Skeletal muscle satellite cell (primary cell): ENCODE measurements around the gene ZNF180.

ENCODE experiments used
- H3K27me3 ChIP-seq: 2 replicates; pipeline ENCODE4 v1.7.0; 2013; ENCODE audit warnings: low read length; ENCODE audit not compliant: control insufficient read depth, insufficient read depth
- H3K36me3 ChIP-seq: 2 replicates; pipeline ENCODE4 v1.7.0; 2013; ENCODE audit warnings: mild to moderate bottlenecking, control low read depth, low read length; ENCODE audit not compliant: insufficient read depth
- H3K4me1 ChIP-seq: 2 replicates; pipeline ENCODE4 v1.7.0; 2013; ENCODE audit warnings: low read length; ENCODE audit not compliant: control insufficient read depth, insufficient read depth
- H3K4me2 ChIP-seq: 2 replicates; pipeline ENCODE4 v1.7.0; 2013; ENCODE audit warnings: mild to moderate bottlenecking, low read length
- H3K4me3 ChIP-seq: 2 replicates; pipeline ENCODE4 v1.7.0; 2013; ENCODE audit warnings: low read length
- H3K9ac ChIP-seq: 2 replicates; pipeline ENCODE4 v1.7.0; 2013; ENCODE audit warnings: mild to moderate bottlenecking, low read depth, low read length, moderate library complexity
- H3K9me3 ChIP-seq: replicated peaks from 2 replicates; pipeline ENCODE4 v1.7.0; 2013; ENCODE audit warnings: mild to moderate bottlenecking, control low read depth, low read length

The ZNF180 gene

GRCh38 chr19:44430956-44431355, 69.4 kb downstream of the ZNF180 start:
- H3K4me3 ChIP-seq, result no peak overlapping the region
- H3K9me3 ChIP-seq, result peaks cover 42% of the 10 kb centered on the region
- no peak overlapping the region for H3K4me2 ChIP-seq
- H3K9ac ChIP-seq, result no peak overlapping the region
- H3K4me1 ChIP-seq, result no peaks in the 10 kb centered on the region
- H3K27me3 ChIP-seq, result no peaks in the 10 kb centered on the region
- H3K36me3 ChIP-seq, result peaks cover 65% of the 10 kb centered on the region
